ENCODE measurements around the gene OSBPL1A. TPM values are rescaled to one million over a fixed set of nuclear protein-coding genes. Genes with fewer than 3 reads are reported as not detected.

OSBPL1A gene
- total and polyA plus RNA-seq, 10 of the 15 experiments (the other 5 are each of a cell fraction or from before 2014, with no cell fraction given), result 0.02 to 0.83 (median 0.11) TPM; not detected in 6

- no peak for TF ChIP-seq HSF1 (IDR thresholded peaks at IDR 0.05; ENCODE audit: low read depth, low read length)
- TF ChIP-seq MEF2A (IDR thresholded peaks at IDR 0.05; ENCODE audit: insufficient read depth, low read depth, low read length), result no peak
- TF ChIP-seq ZZZ3 (IDR thresholded peaks at IDR 0.05; ENCODE audit: control insufficient read depth, insufficient read length, low read depth), result no peak
- TF ChIP-seq IRF4 (IDR thresholded peaks at IDR 0.05; ENCODE audit: low read depth, low read length), result no peak
- no peak for TF ChIP-seq PBX3 (IDR thresholded peaks at IDR 0.05; ENCODE audit: insufficient replicate concordance, low read depth, low read length)
- TF ChIP-seq PML (IDR thresholded peaks at IDR 0.05; ENCODE audit: low read length), result no peak
- TF ChIP-seq SRF (IDR thresholded peaks at IDR 0.05; ENCODE audit: low read depth in 2 of 2, low read length in 2 of 2), result no peak
- TF ChIP-seq, protein P1, sequence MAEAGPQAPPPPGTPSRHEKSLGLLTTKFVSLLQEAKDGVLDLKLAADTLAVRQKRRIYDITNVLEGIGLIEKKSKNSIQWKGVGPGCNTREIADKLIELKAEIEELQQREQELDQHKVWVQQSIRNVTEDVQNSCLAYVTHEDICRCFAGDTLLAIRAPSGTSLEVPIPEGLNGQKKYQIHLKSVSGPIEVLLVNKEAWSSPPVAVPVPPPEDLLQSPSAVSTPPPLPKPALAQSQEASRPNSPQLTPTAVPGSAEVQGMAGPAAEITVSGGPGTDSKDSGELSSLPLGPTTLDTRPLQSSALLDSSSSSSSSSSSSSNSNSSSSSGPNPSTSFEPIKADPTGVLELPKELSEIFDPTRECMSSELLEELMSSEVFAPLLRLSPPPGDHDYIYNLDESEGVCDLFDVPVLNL (IDR thresholded peaks at IDR 0.05; ENCODE audit: low read depth, low read length), result no peak
- TF ChIP-seq CHD1 (IDR thresholded peaks at IDR 0.05; ENCODE audit: low read depth, low read length), result no peak
- TF ChIP-seq SIX5 (IDR thresholded peaks at IDR 0.05; ENCODE audit: low read depth, low read length, severe bottlenecking), result no peak
- TF ChIP-seq ZSCAN29 (IDR thresholded peaks at IDR 0.05), result no peak
- TF ChIP-seq POU2F2 (IDR thresholded peaks at IDR 0.05; ENCODE audit: borderline replicate concordance, low read depth, low read length), result no peak
- TF ChIP-seq NFIC (IDR thresholded peaks at IDR 0.05; ENCODE audit: low read depth, low read length), result no peak
Measured at GRCh38 chr18:24381126-24381525, 16.5 kb downstream of the OSBPL1A start (continued).
